Testis (tissue), 3 donors: ENCODE data around the gene KIF2A. TPM values are rescaled to one million over a fixed set of nuclear protein-coding genes. Genes with fewer than 3 reads are reported as not detected.

Experiments
- DNase-seq: peaks from one replicate; pipeline ENCODE4 v3.0.0-alpha.2; 2019
- H3K27ac ChIP-seq, 2 donors: fragments of 200-600 bp; sonication (generic); one replicate each; pipeline ENCODE4 v1.5.1; 2019
- H3K27me3 ChIP-seq: fragments of 200-600 bp; sonication (generic); one replicate; pipeline ENCODE4 v1.5.1; 2019
- H3K36me3 ChIP-seq: fragments of 200-600 bp; sonication (generic); one replicate; pipeline ENCODE4 v1.5.1; 2017; ENCODE audit warnings: low read depth; ENCODE audit errors: missing control alignments
- H3K4me1 ChIP-seq: fragments of 200-600 bp; sonication (generic); one replicate; pipeline ENCODE4 v1.5.1; 2019
- H3K4me3 ChIP-seq, 2 donors: fragments of 200-600 bp; sonication (generic); one replicate each; pipeline ENCODE4 v1.5.1; 2017 to 2019
- H3K9me3 ChIP-seq: fragments of 200-600 bp; sonication (generic); one replicate; pipeline ENCODE4 v1.5.1; 2017
- CTCF ChIP-seq, 3 experiments: fragments of 450-650 bp in 2 of 3; fragments of 200-600 bp in 1 of 3; sonication (generic) in 1 of 3; IDR thresholded peaks; one replicate each; pipeline ENCODE4 v1.5.1; 2016 to 2019; ENCODE audit warnings: antibody characterized with exemption in 3 of 3, mild to moderate bottlenecking in 2 of 3, moderate library complexity in 1 of 3
- POLR2A ChIP-seq: fragments of 450-650 bp; IDR thresholded peaks from one replicate; pipeline ENCODE4 v1.6.1; 2017; ENCODE audit warnings: antibody characterized with exemption, mild to moderate bottlenecking, moderate library complexity
- WGBS, 2 donors: methylation state at CpG; one replicate each; pipeline ENCODE4 v1.1.5; 2018; 5-methylcytosine and 5-hydroxymethylcytosine counted together
- intact Hi-C: fragments of 100-400 bp; cut with DNase I; formaldehyde crosslinking; loops from one replicate; pipeline ENCODE4 v1.15.1; 2023; ENCODE audit warnings: low total_unique reads
- polyA plus RNA-seq: library from polyadenylated mRNA; stranded (reverse); fragments of 350-450 nt; fragmentation: Illumina TruSeq; extraction: RNeasy Lipid Tissue Mini Kit (QIAGEN cat#74804); gene quantifications from one replicate; pipeline ENCODE4 v1.2.3, GENCODE V29; 2014; ENCODE audit warnings: low read depth, low replicate concordance; ENCODE audit not compliant: insufficient read depth
- total RNA-seq, 2 donors: library from RNA; depleted of rRNA; stranded (reverse); fragments of >200 nt; gene quantifications; one replicate each; pipeline ENCODE4 v1.2.3, GENCODE V29; 2016

KIF2A gene
- total and polyA plus RNA-seq, 3 donors from 2014 or later = 80.0 to 91.5 (median 86.5) TPM

- Histone ChIP-seq H3K9me3 (no peaks in the 10 kb centered on the region), H3K27ac (peak overlapping the region in 1 of 2 donors; percentile 25), H3K36me3 (no peaks in the 10 kb centered on the region), H3K4me3 (no peak overlapping the region), H3K4me1 (no peaks in the 10 kb centered on the region), H3K27me3 (no peaks in the 10 kb centered on the region)
- intact Hi-C loops = no loop called here
- DNase-seq = no peak
- TF ChIP-seq POLR2A (no peak), CTCF (IDR thresholded peaks at IDR 0.05) (no peak)
These were observed 80.8 kb downstream of the KIF2A start for GRCh38 chr5:62386824-62387223.

GRCh38 chr5:62395210-62395950, 89.4 kb downstream of the KIF2A start:
- no peak for TF ChIP-seq CTCF (IDR thresholded peaks at IDR 0.05)
- no peak for TF ChIP-seq POLR2A
- H3K27ac ChIP-seq = no peak overlapping the region
- intact Hi-C loops = no loop called here
- no peaks in the 10 kb centered on the region for H3K27me3 ChIP-seq
- no peak overlapping the region for H3K4me3 ChIP-seq
- no peaks in the 10 kb centered on the region for H3K4me1 ChIP-seq
- no peak for DNase-seq
- 97 to 98% methylated on average over 5 of the region's 5 CpGs for WGBS, 2 donors
- no peaks in the 10 kb centered on the region for H3K9me3 ChIP-seq
- H3K36me3 ChIP-seq = no peaks in the 10 kb centered on the region

- intact Hi-C loops = no loop called here
These were observed 97.6 kb downstream of the KIF2A start, which contains the start of gene DIMT1 for GRCh38 chr5:62403411-62404250. TSS of gene DIMT1 (minus strand) at chr5:62403905. CDS start at chr5:62403772, 133 bp downstream.

GRCh38 chr5:62412549-62413329, 106.7 kb downstream of the KIF2A start, which contains the start of gene IPO11:
TSS of gene IPO11 (plus strand) at chr5:62412763. CDS start at chr5:62437280, 24,517 bp downstream.
- peaks cover 4% of the 10 kb centered on the region for H3K4me1 ChIP-seq
- no peaks in the 10 kb centered on the region for H3K36me3 ChIP-seq
- H3K27ac ChIP-seq = peak within 1 kb of the TSS; percentile 84 to 86
- TF ChIP-seq POLR2A (no peak), CTCF (IDR thresholded peaks at IDR 0.05) (peak in 1 of 3 experiments; percentile 9)
- H3K27me3 ChIP-seq = no peaks in the 10 kb centered on the region
- intact Hi-C loops = no loop called here
- peak; percentile 98 for DNase-seq
- H3K4me3 ChIP-seq = peak within 1 kb of the TSS; percentile 91 to 99
- no peaks in the 10 kb centered on the region for H3K9me3 ChIP-seq
- WGBS, 2 donors = 0 to 1% methylated on average over 33 to 60 of the region's 66 CpGs

More at GRCh38 chr5:62403411-62404250, 97.6 kb downstream of the KIF2A start, which contains the start of gene DIMT1:
- Histone ChIP-seq H3K4me1 (peaks cover 4% of the 10 kb centered on the region), H3K9me3 (no peaks in the 10 kb centered on the region), H3K4me3 (peak within 1 kb of the TSS; percentile 88 to 90), H3K27me3 (no peaks in the 10 kb centered on the region), H3K27ac (peak within 1 kb of the TSS; percentile 89 to 93), H3K36me3 (no peaks in the 10 kb centered on the region)
- peak; percentile 99 for DNase-seq
- WGBS, 2 donors = 0 to 1% methylated on average over 20 to 51 of the region's 66 CpGs
- no peak for TF ChIP-seq CTCF (IDR thresholded peaks at IDR 0.05)
- no peak for TF ChIP-seq POLR2A
